HG03571 (cell line): ENCODE measurements around the gene BTBD9.

Source experiments
- ATAC-seq: cut with Tn5 transposase; IDR thresholded peaks from one replicate; pipeline ENCODE4 v1.9.1; 2021; ENCODE audit not compliant: unreplicated experiment

Gene BTBD9

DNA sequence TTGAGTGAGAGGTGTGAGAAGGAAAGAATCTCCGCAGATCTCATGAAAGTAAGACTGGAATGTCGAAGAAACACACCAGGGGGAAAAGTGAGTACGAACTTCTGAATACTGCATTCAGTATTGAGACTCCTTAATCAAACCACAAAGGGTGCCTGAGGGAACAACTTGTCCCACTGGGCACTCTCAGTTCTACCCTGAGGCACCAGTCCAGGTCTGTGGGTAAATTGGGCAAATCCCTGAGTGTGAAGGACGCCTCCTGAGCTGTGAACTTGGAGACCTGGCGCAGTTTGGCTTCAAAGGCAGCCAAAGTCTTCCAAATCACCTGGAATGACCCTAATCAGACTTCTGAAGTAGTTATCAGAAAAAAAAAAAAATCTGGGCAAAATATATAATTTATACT, 329.7 kb downstream of the BTBD9 start:
- no peak for ATAC-seq

DNA sequence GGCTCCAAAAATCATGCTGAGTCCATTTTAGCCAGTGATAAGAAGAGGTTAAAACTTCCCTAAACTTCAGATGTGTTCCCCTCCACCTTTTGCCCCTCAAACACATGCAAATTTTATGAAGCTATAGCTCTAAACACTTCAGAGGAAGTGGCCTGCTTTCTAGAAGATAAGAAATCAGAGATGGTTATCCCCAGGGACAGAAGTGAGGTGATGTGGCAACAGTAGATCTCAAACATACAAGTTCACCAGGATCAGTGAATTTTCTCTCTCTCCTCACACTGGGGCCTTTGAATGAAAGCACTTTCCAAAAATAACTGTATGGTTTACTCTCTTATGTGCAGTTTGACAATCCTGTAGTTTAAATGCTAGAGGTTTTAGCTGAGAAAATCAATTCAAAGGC, 332.0 kb downstream of the BTBD9 start:
- ATAC-seq: peak; percentile 75

DNA sequence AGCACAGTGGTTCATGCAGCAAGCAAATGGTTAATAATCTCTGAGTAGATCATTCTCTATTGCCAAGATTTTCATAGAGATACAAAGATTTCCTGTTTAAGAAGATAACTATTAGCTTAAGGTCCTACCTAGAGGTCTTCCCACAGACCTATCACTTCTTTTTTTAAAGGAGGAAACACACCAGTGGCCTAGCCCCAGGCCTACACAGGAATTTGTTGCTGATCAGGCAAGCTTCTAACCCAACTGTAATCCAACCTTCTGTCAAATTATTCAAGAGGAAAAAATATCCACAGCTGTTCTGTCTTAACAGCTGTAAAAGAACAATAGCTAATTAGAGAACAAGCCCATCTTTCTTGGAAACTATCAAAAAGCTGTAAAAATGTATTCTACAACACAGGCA, 332.8 kb downstream of the BTBD9 start:
- ATAC-seq: peak; percentile 68

DNA sequence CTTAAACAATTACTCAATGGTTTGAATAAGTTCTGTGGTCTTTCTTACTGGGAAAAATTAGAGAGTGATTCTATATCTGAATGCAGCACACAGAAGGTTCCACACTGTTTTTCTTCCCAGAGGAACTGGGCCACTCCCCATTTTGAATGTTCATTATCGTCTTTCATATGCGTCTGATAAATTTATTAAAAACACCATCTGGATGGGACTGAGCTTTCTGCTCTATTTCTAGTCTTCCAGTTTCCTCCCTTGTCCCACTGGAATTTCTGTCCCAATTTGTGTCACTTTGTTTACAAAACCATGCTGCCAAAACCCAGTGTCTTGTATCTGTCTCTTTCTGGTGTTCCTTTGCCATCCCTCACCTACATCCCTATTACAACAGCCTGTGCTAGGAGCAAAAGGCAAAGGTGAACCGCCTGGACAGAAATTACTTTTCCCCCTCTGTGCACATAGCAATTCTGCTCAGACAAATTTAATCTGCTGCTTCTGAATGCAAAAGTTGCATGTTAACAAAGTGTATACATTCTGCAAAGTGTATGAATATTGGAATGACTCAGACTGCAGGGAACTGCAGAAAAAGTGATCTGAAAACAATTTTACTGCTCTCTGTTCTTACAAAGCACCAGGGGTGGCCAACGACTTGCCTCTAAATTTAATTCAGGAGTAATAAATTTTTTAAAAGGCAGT, 333.6 kb downstream of the BTBD9 start:
- no peak for ATAC-seq

DNA sequence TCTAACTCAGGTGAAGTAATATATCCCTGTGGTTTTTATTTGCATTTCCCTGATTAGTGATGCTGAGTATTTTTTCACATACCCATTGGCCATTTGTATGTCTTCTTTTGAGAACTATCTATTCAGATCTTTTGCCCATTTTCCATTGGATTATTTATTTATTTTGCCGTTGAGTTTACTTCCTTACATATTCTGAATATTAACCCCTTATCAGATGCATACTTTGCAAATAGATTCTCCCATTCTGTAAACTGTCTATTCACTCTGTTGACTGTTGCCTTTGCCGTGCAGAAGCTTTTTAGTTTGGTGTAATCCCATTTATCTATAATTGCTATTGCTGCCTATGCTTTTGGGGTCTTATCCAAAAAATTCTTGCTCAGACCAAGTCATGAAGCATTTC, 336.9 kb downstream of the BTBD9 start:
- no peak for ATAC-seq

DNA sequence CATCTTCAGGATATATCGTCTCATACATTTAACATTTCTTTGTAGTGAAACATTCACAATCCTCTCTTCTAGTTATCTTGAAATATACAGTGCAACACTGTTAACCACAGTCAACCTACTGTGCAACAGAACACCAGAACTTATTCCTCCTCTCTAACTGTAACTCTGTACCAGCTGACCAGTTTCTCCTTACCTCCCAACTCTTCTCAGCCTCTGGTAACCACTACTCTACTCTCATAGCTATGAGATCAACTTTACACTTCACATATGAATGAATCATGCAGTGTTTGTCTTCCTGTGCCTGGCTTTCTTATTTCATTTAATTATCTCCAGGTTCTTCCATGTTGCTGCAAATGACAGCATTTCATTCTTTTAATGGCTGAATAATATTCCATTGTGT, 337.6 kb downstream of the BTBD9 start:
- no peak for ATAC-seq

DNA sequence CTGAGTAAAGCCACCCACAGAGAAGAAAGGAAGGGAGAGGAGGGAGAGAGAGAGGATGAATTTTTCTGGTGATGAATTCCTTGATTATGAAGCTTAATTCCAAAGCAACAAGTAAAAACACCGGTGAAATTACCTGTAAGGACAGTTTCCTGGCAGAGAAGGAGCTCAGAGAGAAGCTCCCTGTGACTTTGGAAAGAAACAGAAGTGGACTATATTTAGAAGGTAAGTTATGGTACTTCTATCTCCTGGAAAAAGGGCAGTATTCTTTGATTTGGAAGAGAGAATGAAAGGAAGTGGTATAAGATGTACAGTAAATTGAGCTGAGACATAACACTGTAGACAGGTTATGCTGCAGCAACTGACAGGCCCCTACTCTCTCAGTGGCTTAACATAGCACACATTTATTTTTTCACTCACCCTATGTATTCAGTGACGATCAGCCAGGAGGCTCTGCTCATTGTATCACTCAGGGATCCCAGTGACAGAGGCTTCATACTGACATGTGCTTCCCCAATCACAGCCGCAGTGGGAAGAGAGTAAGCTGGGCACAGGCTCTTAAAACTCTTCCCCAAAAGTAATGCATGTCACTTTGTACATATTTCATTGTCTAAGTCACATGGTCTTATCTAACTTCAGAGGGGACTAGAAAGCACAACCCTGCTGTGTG, 349.5 kb downstream of the BTBD9 start:
- ATAC-seq: no peak

DNA sequence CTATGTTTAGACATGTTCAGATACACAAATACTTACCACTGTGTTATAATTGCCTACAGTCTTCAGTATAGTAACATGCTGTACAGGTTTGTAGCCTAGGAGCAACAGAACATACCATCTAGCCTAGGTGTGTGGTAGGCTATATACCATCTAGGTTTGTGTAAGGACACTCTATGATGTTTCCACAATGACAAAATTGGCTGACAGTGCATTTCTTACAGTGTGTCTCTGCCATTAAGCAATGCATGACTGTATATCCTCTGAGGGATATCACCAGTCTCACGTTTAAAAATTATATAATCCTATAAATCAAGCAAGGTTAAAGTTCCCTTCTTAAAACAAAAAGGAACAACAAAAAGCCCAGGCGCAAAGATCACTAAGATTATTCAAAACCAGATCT, 352.2 kb downstream of the BTBD9 start:
- ATAC-seq: no peak

DNA sequence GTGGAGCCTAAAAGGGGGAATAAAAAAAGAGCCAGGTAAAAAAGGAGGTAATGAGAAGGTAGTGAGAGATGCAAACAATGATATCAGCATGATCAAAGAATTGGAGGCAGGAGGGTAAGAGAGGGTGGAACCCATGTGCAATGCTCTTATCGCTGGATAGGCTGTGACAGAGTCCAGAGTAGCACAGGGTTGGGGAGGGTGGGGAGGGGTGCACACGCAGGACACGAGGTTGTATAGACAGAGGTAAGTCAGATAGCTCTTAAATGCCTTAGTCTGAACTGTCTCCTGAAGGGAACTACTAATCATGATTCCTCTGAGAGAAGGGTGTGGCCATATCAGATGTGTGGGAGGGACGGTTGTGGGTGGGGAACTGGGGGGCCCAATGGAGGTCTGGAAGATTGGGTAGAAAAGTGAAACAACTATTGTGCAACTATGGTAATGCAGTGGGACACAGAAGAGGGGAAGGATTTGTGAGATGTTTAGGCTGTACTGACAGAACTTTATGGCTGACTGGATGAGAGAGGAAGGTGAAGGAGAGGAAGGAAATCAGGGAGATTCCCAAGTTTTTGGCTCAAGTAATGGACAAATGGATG, 354.8 kb downstream of the BTBD9 start:
- no peak for ATAC-seq

DNA sequence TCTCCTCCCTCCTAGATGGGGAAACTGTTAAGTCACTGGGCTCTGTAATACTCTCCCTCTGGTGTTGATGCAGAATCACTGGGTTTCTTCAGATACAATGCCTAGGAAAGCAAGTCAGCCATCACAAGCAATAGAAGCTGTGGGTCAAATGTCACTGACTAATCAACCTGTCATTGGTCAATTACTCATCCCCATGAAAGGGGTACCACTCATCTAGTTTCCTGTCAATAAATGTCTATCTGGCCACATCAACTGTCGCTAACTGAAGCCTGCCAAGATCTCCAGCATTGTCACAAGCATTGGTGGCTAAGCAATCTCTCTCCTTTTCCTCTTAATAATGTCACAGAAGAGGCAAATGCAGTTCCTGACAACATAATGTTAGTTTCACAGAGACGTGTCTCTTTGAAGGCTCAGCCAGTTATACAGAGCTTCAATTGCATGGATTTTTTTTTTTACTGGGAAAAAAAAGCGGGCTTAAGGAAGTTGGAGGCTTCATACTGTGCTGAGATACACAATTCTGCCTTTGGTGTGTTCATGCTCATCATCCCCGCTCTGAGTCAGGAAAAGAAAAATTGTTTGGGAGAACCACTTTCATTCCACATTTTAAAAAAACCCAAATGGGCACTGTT, 355.9 kb downstream of the BTBD9 start:
- ATAC-seq: no peak

DNA sequence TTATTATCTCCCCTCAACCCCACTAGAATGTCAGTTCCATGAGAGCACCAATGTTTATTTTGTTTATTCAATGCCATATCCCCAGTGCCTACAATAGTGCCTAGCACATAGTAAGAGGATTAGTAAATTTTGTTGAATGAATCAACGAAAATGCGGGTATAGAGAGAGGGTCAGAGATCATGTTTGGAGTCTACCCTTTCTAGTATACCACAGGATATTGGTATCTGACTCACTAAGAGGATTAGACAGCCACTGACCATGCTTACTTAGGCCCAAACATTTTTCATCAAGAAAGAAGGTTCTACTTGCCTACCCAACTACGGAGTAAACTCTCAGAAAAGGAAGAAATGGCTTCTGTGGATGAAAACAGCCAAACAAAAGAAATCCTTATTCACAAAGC, 356.8 kb downstream of the BTBD9 start:
- no peak for ATAC-seq

DNA sequence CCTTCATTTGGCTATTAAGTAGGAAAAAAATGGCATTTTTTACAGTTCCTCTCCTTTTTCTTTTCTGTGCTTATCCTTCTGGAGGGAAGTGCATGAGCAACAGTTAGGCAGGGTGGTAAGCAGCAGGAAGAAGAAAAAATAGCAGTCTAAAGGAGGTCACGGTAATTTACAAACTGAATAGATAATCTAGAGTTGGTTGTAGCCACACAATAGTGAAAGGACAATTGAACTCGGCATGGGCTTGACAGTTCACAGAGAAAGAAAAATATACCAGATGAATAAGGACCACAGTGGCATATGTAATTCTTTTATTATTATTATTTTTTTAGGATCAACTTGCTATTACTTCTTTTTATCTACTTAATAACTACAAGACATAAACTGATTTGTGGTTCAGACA, 358.6 kb downstream of the BTBD9 start:
- no peak for ATAC-seq

DNA sequence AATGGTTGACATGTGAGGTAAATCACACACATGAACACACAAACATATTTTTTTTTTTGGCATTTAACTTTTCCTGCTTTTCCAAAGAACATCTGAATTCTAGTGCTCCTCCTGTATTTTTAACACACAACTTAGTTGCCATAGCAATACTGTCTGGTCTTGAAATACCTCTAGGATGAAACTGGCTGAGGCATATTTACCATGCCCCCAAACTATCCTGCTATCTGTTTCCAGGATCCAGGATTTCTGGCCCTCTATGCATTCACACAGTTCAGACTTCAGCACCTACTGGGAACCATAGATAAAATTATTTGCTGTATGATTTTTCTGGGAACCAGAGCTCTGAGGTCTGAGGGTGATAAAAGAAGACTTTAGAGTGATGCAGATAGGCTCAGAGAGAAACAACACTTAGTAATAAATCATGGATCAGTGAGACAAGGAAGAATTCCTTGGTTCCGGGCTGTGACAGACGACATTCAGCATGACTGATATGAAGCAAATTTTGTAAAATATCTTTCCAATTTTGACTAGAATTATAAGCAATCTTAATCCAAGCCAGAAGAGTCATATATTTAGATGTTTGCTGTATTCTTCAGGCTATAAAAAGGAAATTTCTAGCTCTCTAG, 359.7 kb downstream of the BTBD9 start:
- no peak for ATAC-seq

DNA sequence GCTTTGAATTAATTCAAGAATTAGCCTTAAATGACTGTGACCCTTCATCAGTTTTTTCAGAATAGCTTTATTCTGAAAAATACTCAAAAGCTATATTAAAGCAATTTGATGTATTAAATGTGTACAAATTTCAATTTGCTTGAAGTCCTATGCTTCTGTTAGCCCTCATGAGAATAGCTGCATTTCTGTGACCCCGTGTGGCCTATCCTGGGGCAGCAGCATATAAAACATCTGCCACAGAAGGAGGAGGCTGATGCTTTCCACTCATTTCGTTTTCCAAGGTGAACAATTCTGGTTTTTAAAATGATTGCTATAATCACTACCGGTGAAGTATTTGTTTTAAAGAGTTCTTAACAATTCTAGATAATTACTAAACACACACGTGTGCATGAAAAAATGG, 360.3 kb downstream of the BTBD9 start:
- ATAC-seq: no peak

DNA sequence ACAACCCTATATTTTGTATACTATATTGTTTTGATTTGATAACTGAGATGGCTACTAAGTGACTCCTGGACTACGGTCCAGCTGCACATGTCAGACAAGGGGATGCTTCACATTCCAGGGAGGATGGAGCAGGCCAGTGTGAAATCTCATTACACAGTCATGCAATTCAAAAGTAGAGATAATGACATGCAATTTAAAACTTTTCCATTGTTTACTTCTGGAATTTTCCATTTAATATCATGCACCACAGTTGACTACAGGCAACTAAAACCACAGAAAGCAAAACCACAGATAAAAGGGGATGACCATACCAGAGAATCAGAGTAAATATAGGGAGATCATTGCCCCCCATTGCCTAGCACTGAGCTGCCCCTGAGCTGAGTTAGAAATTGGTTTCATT, 366.4 kb downstream of the BTBD9 start:
- no peak for ATAC-seq

DNA sequence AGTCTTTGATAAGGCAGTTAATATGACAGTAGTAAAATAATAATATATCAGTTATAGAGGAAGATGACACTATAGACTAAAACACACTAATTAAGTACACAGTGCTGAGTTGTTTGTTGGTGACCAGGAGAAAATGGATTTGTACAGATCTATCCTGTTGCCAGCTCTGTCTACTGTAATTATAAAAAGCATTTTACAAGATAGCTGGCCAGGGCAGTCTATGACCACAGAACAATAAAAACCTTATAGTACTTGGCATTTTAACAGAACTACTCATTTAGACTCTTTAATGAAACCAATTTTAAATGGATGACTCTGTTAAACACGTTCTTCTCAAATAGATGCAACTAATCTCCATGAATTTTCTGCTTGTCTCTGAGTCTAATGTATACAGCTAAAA, 367.5 kb downstream of the BTBD9 start:
- ATAC-seq: no peak

DNA sequence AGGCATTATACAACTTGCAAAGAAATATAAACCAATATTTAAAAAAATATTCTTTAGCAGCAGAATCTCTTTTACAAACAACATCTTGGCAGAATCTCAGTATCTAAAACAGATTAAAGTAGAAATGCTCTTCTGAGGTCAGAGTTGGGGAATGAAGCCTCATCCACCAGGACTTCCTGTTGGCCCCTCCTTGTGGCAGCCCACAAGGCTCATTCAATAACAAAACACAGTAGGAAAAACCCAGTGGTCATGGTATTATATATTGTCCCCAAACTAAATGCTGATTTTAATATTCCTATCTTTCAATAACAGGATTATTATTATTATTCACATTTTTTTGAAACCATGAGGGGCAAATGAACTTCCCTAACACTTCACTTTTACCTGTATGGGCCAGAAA, 368.6 kb downstream of the BTBD9 start:
- no peak for ATAC-seq

DNA sequence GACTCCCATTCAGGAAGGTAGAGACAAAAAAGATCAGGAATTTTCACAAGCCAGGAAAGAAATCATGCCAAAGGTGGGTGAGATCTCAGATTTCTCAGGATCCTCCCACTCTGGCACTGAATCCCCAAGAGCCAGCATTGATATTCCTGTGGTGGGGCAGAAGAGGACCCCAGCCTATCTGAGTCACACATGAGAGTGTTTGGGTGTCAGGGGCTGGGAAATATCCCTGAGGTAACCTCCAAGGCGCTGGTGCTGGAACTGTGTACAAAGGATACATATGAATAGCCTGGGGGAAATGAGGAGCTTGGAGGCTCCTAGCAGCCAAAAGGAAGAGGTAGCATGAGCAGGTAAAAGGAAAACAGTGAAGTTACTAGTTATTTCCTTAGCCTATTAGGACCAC, 369.4 kb downstream of the BTBD9 start:
- ATAC-seq: no peak

DNA sequence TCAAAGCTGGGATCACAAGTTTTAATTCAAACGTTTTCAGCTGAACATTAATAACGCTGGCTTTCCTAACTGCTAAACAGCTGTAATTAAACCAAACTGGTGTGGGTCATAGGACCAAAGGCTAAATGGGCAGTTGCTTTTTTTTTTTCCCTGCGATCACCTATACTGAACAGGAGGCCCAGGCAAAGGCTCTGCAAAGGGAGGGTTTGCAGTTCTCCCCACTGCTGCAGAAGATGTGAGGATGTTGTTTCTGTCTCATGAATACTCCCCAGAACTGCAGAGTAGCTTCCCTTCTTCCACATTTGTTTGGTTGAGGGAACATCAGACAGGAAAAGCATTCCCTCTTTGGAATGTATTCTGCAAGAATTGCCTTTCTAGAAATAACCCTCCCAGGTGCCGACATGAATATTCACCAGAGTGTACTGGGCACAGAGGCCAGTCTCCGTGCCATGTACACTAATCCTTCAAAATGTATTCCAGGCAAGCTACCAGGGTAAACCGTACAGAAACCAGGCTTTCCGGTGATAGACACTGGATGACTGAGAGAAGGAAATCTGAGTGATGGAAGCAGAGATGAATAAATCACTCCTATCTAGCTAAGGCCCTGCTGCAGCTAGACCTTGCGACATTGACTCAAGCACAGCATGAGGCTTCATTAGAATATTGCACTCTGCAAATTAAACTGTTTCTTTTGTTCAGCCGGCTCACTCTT, 370.1 kb downstream of the BTBD9 start:
- no peak for ATAC-seq

DNA sequence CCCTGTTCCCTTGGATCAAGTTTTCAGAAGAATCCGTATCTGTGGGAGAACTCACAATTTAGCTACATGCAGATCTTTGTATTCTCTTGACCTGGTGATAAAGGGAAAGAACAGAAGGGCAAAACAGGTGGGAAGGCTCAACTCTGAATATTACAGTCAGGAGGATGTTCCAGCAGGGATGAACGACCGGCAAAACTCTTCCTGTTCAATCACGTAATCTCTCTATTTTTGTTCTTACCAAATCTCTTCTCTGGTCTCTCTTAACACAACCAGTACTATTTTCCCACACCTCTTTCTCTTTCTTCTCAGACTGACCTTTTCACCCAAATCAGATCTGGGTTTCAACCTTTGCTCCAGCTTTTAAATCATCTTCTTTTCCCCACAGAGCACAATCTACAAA, 371.4 kb downstream of the BTBD9 start:
- no peak for ATAC-seq

DNA sequence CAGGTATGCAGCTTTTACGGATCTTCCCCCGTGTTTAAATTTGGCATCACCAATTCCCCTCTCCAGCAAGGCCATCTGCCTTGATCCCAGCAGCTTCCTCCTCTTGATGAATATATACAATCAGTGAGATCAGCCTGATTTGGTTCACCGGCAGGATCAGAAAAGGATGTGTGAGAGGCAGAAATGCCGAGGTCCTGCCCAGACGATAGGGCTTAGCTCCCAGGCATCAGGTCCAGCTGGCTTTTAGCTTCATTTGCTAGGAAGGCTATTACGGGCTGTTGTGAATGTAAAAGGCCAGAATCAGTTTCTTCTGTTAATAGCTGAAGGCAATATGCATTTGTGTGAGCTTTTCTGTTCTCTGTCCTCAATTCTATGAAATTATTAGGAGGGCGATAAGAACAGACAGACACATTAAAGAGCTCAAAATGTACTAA, 372.8 kb downstream of the BTBD9 start:
- no peak for ATAC-seq
